GM23338 (cell line): ENCODE measurements around the gene PTGFR. TPM values are rescaled to one million over a fixed set of nuclear protein-coding genes. Genes with fewer than 3 reads are reported as not detected.

ENCODE experiments used
- ATAC-seq: fragments of 200-7000 bp; cut with Tn5 transposase; 3 replicates; pipeline ENCODE4 v1.9.1; 2020
- DNase-seq: peaks from one replicate; pipeline ENCODE4 v3.0.0-alpha.2; 2015; ENCODE audit warnings: low spot score
- H2AFZ ChIP-seq: fragments of 200-600 bp; sonication (generic); 2 replicates; pipeline ENCODE4 v1.8.0; 2016; ENCODE audit warnings: antibody characterized with exemption, mild to moderate bottlenecking, moderate library complexity
- H3F3A ChIP-seq: fragments of 200-600 bp; sonication (generic); replicated peaks from 2 replicates; pipeline ENCODE4 v1.8.0; 2017; ENCODE audit warnings: antibody characterized with exemption, mixed run types, low read depth
- H3K27ac ChIP-seq: fragments of 200-600 bp; sonication (generic); 2 replicates; pipeline ENCODE4 v1.6.1; 2016; ENCODE audit warnings: low read depth
- H3K27me3 ChIP-seq: fragments of 200-600 bp; sonication (generic); 2 replicates; pipeline ENCODE4 v1.8.0; 2016; ENCODE audit warnings: mild to moderate bottlenecking, mixed run types, moderate library complexity; ENCODE audit not compliant: insufficient read depth
- H3K36me3 ChIP-seq: fragments of 200-600 bp; sonication (generic); 2 replicates; pipeline ENCODE4 v1.8.0; 2016; ENCODE audit warnings: mild to moderate bottlenecking; ENCODE audit not compliant: insufficient read depth
- H3K4me1 ChIP-seq: fragments of 200-600 bp; sonication (generic); 2 replicates; pipeline ENCODE4 v1.8.0; 2016; ENCODE audit warnings: mild to moderate bottlenecking, moderate library complexity; ENCODE audit not compliant: insufficient read depth
- H3K4me2 ChIP-seq: fragments of 200-600 bp; sonication (generic); 2 replicates; pipeline ENCODE4 v1.7.1; 2017; ENCODE audit warnings: mixed run types
- H3K4me3 ChIP-seq: fragments of 200-600 bp; sonication (generic); 2 replicates; pipeline ENCODE4 v1.6.1; 2016; ENCODE audit warnings: mixed run types
- H3K79me2 ChIP-seq: fragments of 200-600 bp; sonication (generic); replicated peaks from 2 replicates; pipeline ENCODE4 v1.8.0; 2017; ENCODE audit warnings: mild to moderate bottlenecking; ENCODE audit not compliant: insufficient read depth
- H3K9me2 ChIP-seq: fragments of 200-600 bp; sonication (generic); 2 replicates; pipeline ENCODE4 v1.8.0; 2017; ENCODE audit not compliant: insufficient read depth
- H4K20me1 ChIP-seq: fragments of 200-600 bp; sonication (generic); replicated peaks from 2 replicates; pipeline ENCODE4 v1.8.0; 2017; ENCODE audit warnings: mild to moderate bottlenecking; ENCODE audit not compliant: insufficient read depth
- H3K27ac Mint-ChIP-seq: 2 replicates; pipeline ENCODE4 v1.8.0; 2020; ENCODE audit warnings: inconsistent platforms, mild to moderate bottlenecking, moderate library complexity, mixed read lengths
- H3K27me3 Mint-ChIP-seq: 3 replicates; pipeline ENCODE4 v1.8.0; 2022; ENCODE audit warnings: low read depth, mild to moderate bottlenecking, moderate library complexity, mixed read lengths, inconsistent platforms; ENCODE audit not compliant: insufficient read depth, poor library complexity
- H3K36me3 Mint-ChIP-seq: 3 replicates; pipeline ENCODE4 v1.8.0; 2021; ENCODE audit warnings: low read depth, mild to moderate bottlenecking, inconsistent platforms, moderate library complexity, mixed read lengths
- H3K4me1 Mint-ChIP-seq: 3 replicates; pipeline ENCODE4 v1.8.0; 2020; ENCODE audit warnings: mild to moderate bottlenecking, inconsistent platforms, mixed read lengths
- H3K4me3 Mint-ChIP-seq: 3 replicates; pipeline ENCODE4 v1.8.0; 2021; ENCODE audit warnings: moderate library complexity, mild to moderate bottlenecking, inconsistent platforms, mixed read lengths
- H3K9me3 Mint-ChIP-seq: 3 replicates; pipeline ENCODE4 v1.8.0; 2020; ENCODE audit warnings: moderate library complexity, mild to moderate bottlenecking, inconsistent platforms, mixed read lengths
- CREB1 ChIP-seq: fragments of 250-450 bp; sonication (Bioruptor Pico); IDR thresholded peaks from 2 replicates; pipeline ENCODE4 v1.5.0; 2020; ENCODE audit warnings: low read depth, mild to moderate bottlenecking, moderate library complexity
- EZH2 ChIP-seq: fragments of 200-600 bp; sonication (generic); IDR thresholded peaks from one replicate; pipeline ENCODE4 v1.8.0; 2017; ENCODE audit warnings: antibody characterized with exemption, mild to moderate bottlenecking, low read depth; ENCODE audit not compliant: unreplicated experiment
- EZH2phosphoT487 ChIP-seq: fragments of 200-600 bp; sonication (generic); IDR thresholded peaks from one replicate; pipeline ENCODE4 v1.8.1; 2018; ENCODE audit warnings: antibody characterized with exemption; ENCODE audit not compliant: unreplicated experiment
- JUNB ChIP-seq: IDR thresholded peaks from one replicate; pipeline ENCODE4 v1.6.1; 2016; ENCODE audit warnings: antibody characterized with exemption; ENCODE audit not compliant: unreplicated experiment
- POLR2AphosphoS5 ChIP-seq: IDR thresholded peaks from 2 replicates; pipeline ENCODE4 v1.6.1; 2016; ENCODE audit warnings: antibody characterized with exemption, low read depth
- STAT1 ChIP-seq: IDR thresholded peaks from one replicate; pipeline ENCODE4 v1.6.1; 2016; ENCODE audit warnings: antibody characterized with exemption; ENCODE audit not compliant: unreplicated experiment
- ZNF331 ChIP-seq: fragments of 250-450 bp; sonication (Bioruptor Pico); IDR thresholded peaks from 2 replicates; pipeline ENCODE4 v1.5.0; 2020; ENCODE audit warnings: low read depth, mild to moderate bottlenecking, moderate library complexity
- polyA plus RNA-seq: library from polyadenylated mRNA; unstranded; fragments of >200 nt; fragmentation: Nextera tagmentation; extraction: Ambion mirVana; gene quantifications from 2 replicates; pipeline ENCODE4 v1.2.1, GENCODE V29; 2016
- total RNA-seq: library from RNA; depleted of rRNA; stranded (reverse); fragments of >200 nt; shearing (Covaris generic); gene quantifications from 2 replicates; pipeline ENCODE4 v1.2.3, GENCODE V29; 2014
- TF ChIP-seq, protein P1 (sequence below): IDR thresholded peaks from 2 replicates; pipeline ENCODE4 v1.6.1; 2016; ENCODE audit warnings: antibody characterized with exemption
- TF ChIP-seq, protein P2 (sequence below): fragments of 250-450 bp; sonication (Bioruptor Pico); IDR thresholded peaks from 2 replicates; pipeline ENCODE4 v1.5.0; 2020; ENCODE audit warnings: mild to moderate bottlenecking, moderate library complexity
- TF ChIP-seq, protein P3 (sequence below), 2 experiments: fragments of 200-600 bp in 1 of 2; sonication (generic) in 1 of 2; conservative IDR thresholded peaks; 2 replicates each; pipeline versions ENCODE4 v1.5.1 to v1.6.1; 2016 to 2017; ENCODE audit warnings: antibody characterized with exemption in 2 of 2, low read depth in 2 of 2, mild to moderate bottlenecking in 2 of 2, moderate library complexity in 1 of 2
- TF ChIP-seq, protein P4 (sequence below): IDR thresholded peaks from one replicate; pipeline ENCODE4 v1.6.1; 2018; ENCODE audit warnings: antibody characterized with exemption; ENCODE audit not compliant: unreplicated experiment

Gene PTGFR
- total and polyA plus RNA-seq, 2 experiments from 2014 or later: 0.24 TPM; not detected in 1

DNA sequence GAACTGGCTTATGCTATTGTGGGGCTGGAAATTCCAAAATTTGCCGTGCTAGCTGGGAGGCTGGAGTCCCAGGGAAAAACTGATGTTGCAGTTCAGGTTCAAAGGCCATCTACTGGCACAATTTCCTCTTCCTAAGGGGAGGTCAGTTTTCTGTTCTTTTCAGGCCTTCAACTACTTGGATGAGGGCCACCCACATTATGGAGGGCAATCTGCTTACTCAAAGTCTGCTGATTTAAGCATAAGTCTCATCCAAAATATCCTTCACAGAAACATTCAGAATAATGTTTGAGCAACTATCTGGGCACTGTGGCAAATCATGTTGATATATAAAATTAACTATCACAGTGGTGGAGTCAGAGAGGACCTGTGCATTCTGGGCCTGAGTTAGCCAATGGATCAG is 21.2 kb upstream of the PTGFR start:
- no peaks in the 10 kb centered on the region for H3K4me1 Mint-ChIP-seq
- H3K27me3 ChIP-seq: no peaks in the 10 kb centered on the region
- H3K36me3 ChIP-seq: no peaks in the 10 kb centered on the region
- H3K4me3 ChIP-seq: no peak overlapping the region
- H3K9me2 ChIP-seq: 0 out of 2 replicates have a peak, but pooled peaks cover 6% of the 10 kb centered on the region
- H4K20me1 ChIP-seq: no peaks in the 10 kb centered on the region
- no peaks in the 10 kb centered on the region for H3F3A ChIP-seq
- TF ChIP-seq EZH2phosphoT487: no peak
- TF ChIP-seq, protein P1, sequence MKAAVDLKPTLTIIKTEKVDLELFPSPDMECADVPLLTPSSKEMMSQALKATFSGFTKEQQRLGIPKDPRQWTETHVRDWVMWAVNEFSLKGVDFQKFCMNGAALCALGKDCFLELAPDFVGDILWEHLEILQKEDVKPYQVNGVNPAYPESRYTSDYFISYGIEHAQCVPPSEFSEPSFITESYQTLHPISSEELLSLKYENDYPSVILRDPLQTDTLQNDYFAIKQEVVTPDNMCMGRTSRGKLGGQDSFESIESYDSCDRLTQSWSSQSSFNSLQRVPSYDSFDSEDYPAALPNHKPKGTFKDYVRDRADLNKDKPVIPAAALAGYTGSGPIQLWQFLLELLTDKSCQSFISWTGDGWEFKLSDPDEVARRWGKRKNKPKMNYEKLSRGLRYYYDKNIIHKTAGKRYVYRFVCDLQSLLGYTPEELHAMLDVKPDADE: no peak
- no peak for TF ChIP-seq STAT1
- no peak for TF ChIP-seq POLR2AphosphoS5
- TF ChIP-seq JUNB: no peak
- TF ChIP-seq, protein P2, sequence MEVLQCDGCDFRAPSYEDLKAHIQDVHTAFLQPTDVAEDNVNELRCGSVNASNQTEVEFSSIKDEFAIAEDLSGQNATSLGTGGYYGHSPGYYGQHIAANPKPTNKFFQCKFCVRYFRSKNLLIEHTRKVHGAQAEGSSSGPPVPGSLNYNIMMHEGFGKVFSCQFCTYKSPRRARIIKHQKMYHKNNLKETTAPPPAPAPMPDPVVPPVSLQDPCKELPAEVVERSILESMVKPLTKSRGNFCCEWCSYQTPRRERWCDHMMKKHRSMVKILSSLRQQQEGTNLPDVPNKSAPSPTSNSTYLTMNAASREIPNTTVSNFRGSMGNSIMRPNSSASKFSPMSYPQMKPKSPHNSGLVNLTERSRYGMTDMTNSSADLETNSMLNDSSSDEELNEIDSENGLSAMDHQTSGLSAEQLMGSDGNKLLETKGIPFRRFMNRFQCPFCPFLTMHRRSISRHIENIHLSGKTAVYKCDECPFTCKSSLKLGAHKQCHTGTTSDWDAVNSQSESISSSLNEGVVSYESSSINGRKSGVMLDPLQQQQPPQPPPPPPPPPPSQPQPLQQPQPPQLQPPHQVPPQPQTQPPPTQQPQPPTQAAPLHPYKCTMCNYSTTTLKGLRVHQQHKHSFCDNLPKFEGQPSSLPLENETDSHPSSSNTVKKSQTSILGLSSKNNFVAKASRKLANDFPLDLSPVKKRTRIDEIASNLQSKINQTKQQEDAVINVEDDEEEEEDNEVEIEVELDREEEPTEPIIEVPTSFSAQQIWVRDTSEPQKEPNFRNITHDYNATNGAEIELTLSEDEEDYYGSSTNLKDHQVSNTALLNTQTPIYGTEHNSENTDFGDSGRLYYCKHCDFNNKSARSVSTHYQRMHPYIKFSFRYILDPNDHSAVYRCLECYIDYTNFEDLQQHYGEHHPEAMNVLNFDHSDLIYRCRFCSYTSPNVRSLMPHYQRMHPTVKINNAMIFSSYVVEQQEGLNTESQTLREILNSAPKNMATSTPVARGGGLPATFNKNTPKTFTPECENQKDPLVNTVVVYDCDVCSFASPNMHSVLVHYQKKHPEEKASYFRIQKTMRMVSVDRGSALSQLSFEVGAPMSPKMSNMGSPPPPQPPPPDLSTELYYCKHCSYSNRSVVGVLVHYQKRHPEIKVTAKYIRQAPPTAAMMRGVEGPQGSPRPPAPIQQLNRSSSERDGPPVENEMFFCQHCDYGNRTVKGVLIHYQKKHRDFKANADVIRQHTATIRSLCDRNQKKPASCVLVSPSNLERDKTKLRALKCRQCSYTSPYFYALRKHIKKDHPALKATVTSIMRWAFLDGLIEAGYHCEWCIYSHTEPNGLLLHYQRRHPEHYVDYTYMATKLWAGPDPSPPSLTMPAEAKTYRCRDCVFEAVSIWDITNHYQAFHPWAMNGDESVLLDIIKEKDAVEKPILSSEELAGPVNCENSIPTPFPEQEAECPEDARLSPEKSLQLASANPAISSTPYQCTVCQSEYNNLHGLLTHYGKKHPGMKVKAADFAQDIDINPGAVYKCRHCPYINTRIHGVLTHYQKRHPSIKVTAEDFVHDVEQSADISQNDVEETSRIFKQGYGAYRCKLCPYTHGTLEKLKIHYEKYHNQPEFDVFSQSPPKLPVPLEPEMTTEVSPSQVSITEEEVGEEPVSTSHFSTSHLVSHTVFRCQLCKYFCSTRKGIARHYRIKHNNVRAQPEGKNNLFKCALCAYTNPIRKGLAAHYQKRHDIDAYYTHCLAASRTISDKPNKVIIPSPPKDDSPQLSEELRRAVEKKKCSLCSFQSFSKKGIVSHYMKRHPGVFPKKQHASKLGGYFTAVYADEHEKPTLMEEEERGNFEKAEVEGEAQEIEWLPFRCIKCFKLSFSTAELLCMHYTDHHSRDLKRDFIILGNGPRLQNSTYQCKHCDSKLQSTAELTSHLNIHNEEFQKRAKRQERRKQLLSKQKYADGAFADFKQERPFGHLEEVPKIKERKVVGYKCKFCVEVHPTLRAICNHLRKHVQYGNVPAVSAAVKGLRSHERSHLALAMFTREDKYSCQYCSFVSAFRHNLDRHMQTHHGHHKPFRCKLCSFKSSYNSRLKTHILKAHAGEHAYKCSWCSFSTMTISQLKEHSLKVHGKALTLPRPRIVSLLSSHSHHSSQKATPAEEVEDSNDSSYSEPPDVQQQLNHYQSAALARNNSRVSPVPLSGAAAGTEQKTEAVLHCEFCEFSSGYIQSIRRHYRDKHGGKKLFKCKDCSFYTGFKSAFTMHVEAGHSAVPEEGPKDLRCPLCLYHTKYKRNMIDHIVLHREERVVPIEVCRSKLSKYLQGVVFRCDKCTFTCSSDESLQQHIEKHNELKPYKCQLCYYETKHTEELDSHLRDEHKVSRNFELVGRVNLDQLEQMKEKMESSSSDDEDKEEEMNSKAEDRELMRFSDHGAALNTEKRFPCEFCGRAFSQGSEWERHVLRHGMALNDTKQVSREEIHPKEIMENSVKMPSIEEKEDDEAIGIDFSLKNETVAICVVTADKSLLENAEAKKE (CRISPR knock-in tag): no peak
- no peak for TF ChIP-seq EZH2
- TF ChIP-seq, protein P3, sequence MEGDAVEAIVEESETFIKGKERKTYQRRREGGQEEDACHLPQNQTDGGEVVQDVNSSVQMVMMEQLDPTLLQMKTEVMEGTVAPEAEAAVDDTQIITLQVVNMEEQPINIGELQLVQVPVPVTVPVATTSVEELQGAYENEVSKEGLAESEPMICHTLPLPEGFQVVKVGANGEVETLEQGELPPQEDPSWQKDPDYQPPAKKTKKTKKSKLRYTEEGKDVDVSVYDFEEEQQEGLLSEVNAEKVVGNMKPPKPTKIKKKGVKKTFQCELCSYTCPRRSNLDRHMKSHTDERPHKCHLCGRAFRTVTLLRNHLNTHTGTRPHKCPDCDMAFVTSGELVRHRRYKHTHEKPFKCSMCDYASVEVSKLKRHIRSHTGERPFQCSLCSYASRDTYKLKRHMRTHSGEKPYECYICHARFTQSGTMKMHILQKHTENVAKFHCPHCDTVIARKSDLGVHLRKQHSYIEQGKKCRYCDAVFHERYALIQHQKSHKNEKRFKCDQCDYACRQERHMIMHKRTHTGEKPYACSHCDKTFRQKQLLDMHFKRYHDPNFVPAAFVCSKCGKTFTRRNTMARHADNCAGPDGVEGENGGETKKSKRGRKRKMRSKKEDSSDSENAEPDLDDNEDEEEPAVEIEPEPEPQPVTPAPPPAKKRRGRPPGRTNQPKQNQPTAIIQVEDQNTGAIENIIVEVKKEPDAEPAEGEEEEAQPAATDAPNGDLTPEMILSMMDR (conservative IDR thresholded peaks at IDR 0.05; ENCODE audit: low read depth in 2 of 2): no peak
- TF ChIP-seq, protein P4, sequence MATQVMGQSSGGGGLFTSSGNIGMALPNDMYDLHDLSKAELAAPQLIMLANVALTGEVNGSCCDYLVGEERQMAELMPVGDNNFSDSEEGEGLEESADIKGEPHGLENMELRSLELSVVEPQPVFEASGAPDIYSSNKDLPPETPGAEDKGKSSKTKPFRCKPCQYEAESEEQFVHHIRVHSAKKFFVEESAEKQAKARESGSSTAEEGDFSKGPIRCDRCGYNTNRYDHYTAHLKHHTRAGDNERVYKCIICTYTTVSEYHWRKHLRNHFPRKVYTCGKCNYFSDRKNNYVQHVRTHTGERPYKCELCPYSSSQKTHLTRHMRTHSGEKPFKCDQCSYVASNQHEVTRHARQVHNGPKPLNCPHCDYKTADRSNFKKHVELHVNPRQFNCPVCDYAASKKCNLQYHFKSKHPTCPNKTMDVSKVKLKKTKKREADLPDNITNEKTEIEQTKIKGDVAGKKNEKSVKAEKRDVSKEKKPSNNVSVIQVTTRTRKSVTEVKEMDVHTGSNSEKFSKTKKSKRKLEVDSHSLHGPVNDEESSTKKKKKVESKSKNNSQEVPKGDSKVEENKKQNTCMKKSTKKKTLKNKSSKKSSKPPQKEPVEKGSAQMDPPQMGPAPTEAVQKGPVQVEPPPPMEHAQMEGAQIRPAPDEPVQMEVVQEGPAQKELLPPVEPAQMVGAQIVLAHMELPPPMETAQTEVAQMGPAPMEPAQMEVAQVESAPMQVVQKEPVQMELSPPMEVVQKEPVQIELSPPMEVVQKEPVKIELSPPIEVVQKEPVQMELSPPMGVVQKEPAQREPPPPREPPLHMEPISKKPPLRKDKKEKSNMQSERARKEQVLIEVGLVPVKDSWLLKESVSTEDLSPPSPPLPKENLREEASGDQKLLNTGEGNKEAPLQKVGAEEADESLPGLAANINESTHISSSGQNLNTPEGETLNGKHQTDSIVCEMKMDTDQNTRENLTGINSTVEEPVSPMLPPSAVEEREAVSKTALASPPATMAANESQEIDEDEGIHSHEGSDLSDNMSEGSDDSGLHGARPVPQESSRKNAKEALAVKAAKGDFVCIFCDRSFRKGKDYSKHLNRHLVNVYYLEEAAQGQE: no peak
- no peak for TF ChIP-seq ZNF331 (CRISPR knock-in tag)
- no peak for TF ChIP-seq CREB1 (CRISPR knock-in tag)
- H3K27ac Mint-ChIP-seq: no peak overlapping the region
- no peak overlapping the region for H3K4me2 ChIP-seq
- peaks cover 2% of the 10 kb centered on the region; the same call in 1 of the 3 replicates for H3K9me3 Mint-ChIP-seq
- no peaks in the 10 kb centered on the region for H3K4me1 ChIP-seq
- H3K27ac ChIP-seq: no peak overlapping the region
- ATAC-seq: no peak
- DNase-seq: no peak
- H2AFZ ChIP-seq: no peak overlapping the region
- H3K4me3 Mint-ChIP-seq: no peak overlapping the region
- H3K36me3 Mint-ChIP-seq: no peaks in the 10 kb centered on the region; the same call in 2 of the 3 replicates
- no peaks in the 10 kb centered on the region for H3K79me2 ChIP-seq
- no peaks in the 10 kb centered on the region for H3K27me3 Mint-ChIP-seq
